ENCODE data around the gene CMIP. TPM values are rescaled to one million over a fixed set of nuclear protein-coding genes. Genes with fewer than 3 reads are reported as not detected.

CMIP gene
- total and polyA plus RNA-seq, 10 of the 15 experiments (the other 5 are each of a cell fraction or from before 2014, with no cell fraction given) = 1.2 to 43.2 (median 4.4) TPM

DNA sequence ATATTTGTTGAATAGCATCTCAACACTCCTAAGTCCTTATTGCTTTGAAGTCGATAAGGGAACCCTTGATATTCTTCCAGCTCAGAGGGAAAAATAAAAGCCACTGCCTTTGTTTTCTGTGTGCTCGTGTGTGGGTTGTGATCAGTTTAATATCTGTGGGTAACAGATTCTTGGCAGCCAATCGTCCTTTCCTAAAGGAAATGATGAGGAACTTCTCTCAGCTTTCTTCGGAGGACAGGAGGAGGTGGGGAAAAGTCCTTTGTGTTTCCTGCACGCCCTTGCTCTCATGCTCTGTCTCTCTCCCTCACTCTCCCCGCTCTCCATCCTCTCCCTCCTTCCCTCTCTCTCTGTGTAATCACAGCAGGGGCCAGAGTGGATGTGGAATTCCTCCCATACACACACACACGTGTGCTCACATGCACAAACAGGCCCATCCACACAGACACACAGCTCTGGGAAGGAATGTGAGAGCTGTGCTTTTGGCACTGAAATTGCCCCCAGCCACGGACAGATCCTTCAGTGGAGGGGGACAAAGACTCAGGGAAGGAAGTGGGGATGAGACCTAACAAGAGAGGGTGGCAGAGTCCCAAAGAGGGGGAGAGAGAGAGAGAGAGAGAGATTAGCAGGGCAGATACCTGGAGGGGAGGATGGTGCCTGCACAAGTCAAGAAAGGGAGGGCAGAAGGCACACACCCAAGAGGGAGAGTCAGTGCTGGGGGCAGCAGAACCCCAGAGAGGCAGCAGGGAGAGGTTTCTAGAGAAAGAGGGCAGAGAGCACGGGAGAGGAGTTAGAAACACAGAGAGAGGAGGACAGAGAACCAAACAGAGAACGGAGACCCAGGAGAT is 250.9 kb downstream of the CMIP start:
- ChIA-PET RAD21 (ENCODE audit: unreplicated experiment) (interaction anchor here (0.6 to 3.2 kb wide), 2 partner anchors 18 to 331 kb away, joined by 4 to 13 read pairs; no protein-coding TSS in a partner anchor), CTCF (interaction anchor here (0.7 to 3.1 kb wide), 9 partner anchors 19 to 328 kb away, joined by 3 to 16 read pairs (median 9); no protein-coding TSS in a partner anchor), SMC1A (ENCODE audit: uncharacterized antibody, unreplicated experiment) (interaction anchor here (1.3 to 1.8 kb wide), 3 partner anchors 292 to 331 kb away, joined by 3 to 9 read pairs (median 7); no protein-coding TSS in a partner anchor), POLR2A (no interaction called here)
- ATAC-seq (no peak), DNase-seq (ENCODE audit: low read depth, low spot score) (no peak), FAIRE-seq (no peak)
- Histone ChIP-seq H3K9me3 (replicated peaks; ENCODE audit: control insufficient read depth, insufficient read depth, low read length) (no peaks in the 10 kb centered on the region), H3K27ac (ENCODE audit: control insufficient read depth, insufficient read depth) (no peak overlapping the region), H3K36me3 (ENCODE audit: control insufficient read depth in 2 of 2, insufficient read depth in 2 of 2, low read length in 1 of 2) (peaks cover 13 to 33% of the 10 kb centered on the region in 2 experiments; a peak in 3 of 4 replicates), H3K4me1 (ENCODE audit: control insufficient read depth, insufficient read depth, low read length) (no peaks in the 10 kb centered on the region), H4K20me1 (ENCODE audit: control insufficient read depth, insufficient read depth) (no peaks in the 10 kb centered on the region), H3K4me3 (no peak overlapping the region), H3K4me2 (ENCODE audit: control insufficient read depth, insufficient read depth) (no peak overlapping the region), H3K9ac (ENCODE audit: control insufficient read depth, insufficient read depth, low read length) (no peak overlapping the region), H3K79me2 (ENCODE audit: control insufficient read depth, insufficient read depth, low read length) (no peaks in the 10 kb centered on the region), H2AFZ (ENCODE audit: control insufficient read depth, low read depth, low read length) (no peak overlapping the region), H3K27me3 (replicated peaks in 1 of 2; ENCODE audit: control insufficient read depth in 2 of 2, insufficient read depth in 2 of 2, low read length in 1 of 2) (no peaks in the 10 kb centered on the region)
- TF ChIP-seq SMAD1 (IDR thresholded peaks at IDR 0.05; ENCODE audit: low read depth, partially characterized antibody) = no peak
- TF ChIP-seq RAD21 (IDR thresholded peaks at IDR 0.05; ENCODE audit: insufficient read depth, low read depth, low read length) = no peak
- TF ChIP-seq BHLHE40 (IDR thresholded peaks at IDR 0.05; ENCODE audit: borderline replicate concordance in 1 of 2, low read depth in 2 of 2, low read length in 1 of 2) = no peak
- TF ChIP-seq, protein P1, sequence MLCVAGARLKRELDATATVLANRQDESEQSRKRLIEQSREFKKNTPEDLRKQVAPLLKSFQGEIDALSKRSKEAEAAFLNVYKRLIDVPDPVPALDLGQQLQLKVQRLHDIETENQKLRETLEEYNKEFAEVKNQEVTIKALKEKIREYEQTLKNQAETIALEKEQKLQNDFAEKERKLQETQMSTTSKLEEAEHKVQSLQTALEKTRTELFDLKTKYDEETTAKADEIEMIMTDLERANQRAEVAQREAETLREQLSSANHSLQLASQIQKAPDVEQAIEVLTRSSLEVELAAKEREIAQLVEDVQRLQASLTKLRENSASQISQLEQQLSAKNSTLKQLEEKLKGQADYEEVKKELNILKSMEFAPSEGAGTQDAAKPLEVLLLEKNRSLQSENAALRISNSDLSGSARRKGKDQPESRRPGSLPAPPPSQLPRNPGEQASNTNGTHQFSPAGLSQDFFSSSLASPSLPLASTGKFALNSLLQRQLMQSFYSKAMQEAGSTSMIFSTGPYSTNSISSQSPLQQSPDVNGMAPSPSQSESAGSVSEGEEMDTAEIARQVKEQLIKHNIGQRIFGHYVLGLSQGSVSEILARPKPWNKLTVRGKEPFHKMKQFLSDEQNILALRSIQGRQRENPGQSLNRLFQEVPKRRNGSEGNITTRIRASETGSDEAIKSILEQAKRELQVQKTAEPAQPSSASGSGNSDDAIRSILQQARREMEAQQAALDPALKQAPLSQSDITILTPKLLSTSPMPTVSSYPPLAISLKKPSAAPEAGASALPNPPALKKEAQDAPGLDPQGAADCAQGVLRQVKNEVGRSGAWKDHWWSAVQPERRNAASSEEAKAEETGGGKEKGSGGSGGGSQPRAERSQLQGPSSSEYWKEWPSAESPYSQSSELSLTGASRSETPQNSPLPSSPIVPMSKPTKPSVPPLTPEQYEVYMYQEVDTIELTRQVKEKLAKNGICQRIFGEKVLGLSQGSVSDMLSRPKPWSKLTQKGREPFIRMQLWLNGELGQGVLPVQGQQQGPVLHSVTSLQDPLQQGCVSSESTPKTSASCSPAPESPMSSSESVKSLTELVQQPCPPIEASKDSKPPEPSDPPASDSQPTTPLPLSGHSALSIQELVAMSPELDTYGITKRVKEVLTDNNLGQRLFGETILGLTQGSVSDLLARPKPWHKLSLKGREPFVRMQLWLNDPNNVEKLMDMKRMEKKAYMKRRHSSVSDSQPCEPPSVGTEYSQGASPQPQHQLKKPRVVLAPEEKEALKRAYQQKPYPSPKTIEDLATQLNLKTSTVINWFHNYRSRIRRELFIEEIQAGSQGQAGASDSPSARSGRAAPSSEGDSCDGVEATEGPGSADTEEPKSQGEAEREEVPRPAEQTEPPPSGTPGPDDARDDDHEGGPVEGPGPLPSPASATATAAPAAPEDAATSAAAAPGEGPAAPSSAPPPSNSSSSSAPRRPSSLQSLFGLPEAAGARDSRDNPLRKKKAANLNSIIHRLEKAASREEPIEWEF (IDR thresholded peaks at IDR 0.05; ENCODE audit: insufficient replicate concordance, low read depth, low read length) = no peak
- TF ChIP-seq RELA (IDR thresholded peaks at IDR 0.05; ENCODE audit: borderline replicate concordance, partially characterized antibody) = no peak
- TF ChIP-seq ZNF384 (IDR thresholded peaks at IDR 0.05; ENCODE audit: borderline replicate concordance, low read depth, low read length) = no peak
- no peak for TF ChIP-seq SMARCA5 (IDR thresholded peaks at IDR 0.05)
- TF ChIP-seq, protein P2, sequence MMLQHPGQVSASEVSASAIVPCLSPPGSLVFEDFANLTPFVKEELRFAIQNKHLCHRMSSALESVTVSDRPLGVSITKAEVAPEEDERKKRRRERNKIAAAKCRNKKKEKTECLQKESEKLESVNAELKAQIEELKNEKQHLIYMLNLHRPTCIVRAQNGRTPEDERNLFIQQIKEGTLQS (IDR thresholded peaks at IDR 0.05; ENCODE audit: borderline replicate concordance, extremely low read depth, low read depth, low read length) = no peak
- TF ChIP-seq STAT3 (IDR thresholded peaks at IDR 0.05; ENCODE audit: low read depth, low read length) = no peak
- TF ChIP-seq GABPA (IDR thresholded peaks at IDR 0.05; ENCODE audit: low read depth) = no peak
- no peak for TF ChIP-seq MEF2A (IDR thresholded peaks at IDR 0.05; ENCODE audit: insufficient read depth, low read depth, low read length)
- in situ Hi-C loops (cut with MboI) (no loop called here), intact Hi-C loops (cut with micrococcal nuclease; ENCODE audit: unreplicated experiment) (no loop called here)
- BruUV-seq (replicated peaks) = no TSS peak
- 63% methylated on average over 10 of the region's 10 CpGs for whole genome bisulfite sequencing (ENCODE audit: insufficient coverage, insufficient replicate concordance, low lambda C conversion rate, missing lambda C conversion rate)

Measured in GM12878 (cell line).